SU-DHL-6 (cell line): ENCODE results near the gene TRAF4.
"Not testable (repeated sequence)": the region's sequence is repeated elsewhere in the genome, so short reads cannot be mapped to it uniquely, and the experiment has no call there.

Experiments
- H2AFZ ChIP-seq: fragments of 200-600 bp; sonication (generic); 2 replicates; pipeline ENCODE4 v1.6.1; 2014; ENCODE audit warnings: low read depth, mild to moderate bottlenecking, moderate library complexity, mixed read lengths, antibody characterized with exemption, low read length; ENCODE audit not compliant: severe bottlenecking
- H3F3A ChIP-seq: fragments of 200-600 bp; shearing (Covaris generic); 2 replicates; pipeline ENCODE4 v1.6.0; 2016; ENCODE audit warnings: antibody characterized with exemption, mild to moderate bottlenecking; ENCODE audit not compliant: insufficient read depth
- H3K27ac ChIP-seq: fragments of 200-600 bp; sonication (generic); 2 replicates; pipeline ENCODE4 v1.5.1; 2016; ENCODE audit warnings: low read depth, mild to moderate bottlenecking, low read length, moderate library complexity, mixed read lengths
- H3K27me3 ChIP-seq: fragments of 200-600 bp; sonication (generic), shearing (Covaris generic); 2 replicates; pipeline ENCODE4 v1.6.0; 2014; ENCODE audit warnings: mild to moderate bottlenecking, low read length
- H3K36me3 ChIP-seq: fragments of 200-600 bp; sonication (generic); 2 replicates; pipeline ENCODE4 v1.6.1; 2014; ENCODE audit warnings: mild to moderate bottlenecking, low read length, mixed read lengths
- H3K4me2 ChIP-seq: fragments of 300-600, 200-600 bp; shearing (Covaris generic), sonication (generic); 2 replicates; pipeline ENCODE4 v1.6.0; 2014; ENCODE audit warnings: low read length, low read depth, mild to moderate bottlenecking; ENCODE audit not compliant: poor library complexity, severe bottlenecking
- H3K4me3 ChIP-seq: fragments of 200-600 bp; sonication (generic); 2 replicates; pipeline ENCODE4 v1.5.1; 2014; ENCODE audit warnings: antibody characterized with exemption, low read length, mild to moderate bottlenecking, mixed read lengths; ENCODE audit not compliant: insufficient read depth, poor library complexity, severe bottlenecking
- H3K79me2 ChIP-seq: fragments of 200-600 bp; sonication (generic); 2 replicates; pipeline ENCODE4 v1.6.1; 2014; ENCODE audit warnings: mild to moderate bottlenecking, low read length, moderate library complexity; ENCODE audit not compliant: insufficient read depth
- H3K9ac ChIP-seq: fragments of 200-600 bp; sonication (generic); 2 replicates; pipeline ENCODE4 v1.7.0; 2014; ENCODE audit warnings: mild to moderate bottlenecking, low read length
- H3K9me2 ChIP-seq: fragments of 200-600 bp; sonication (generic); replicated peaks from 2 replicates; pipeline ENCODE4 v1.6.1; 2014; ENCODE audit warnings: low read length; ENCODE audit not compliant: insufficient read depth
- H3K9me3 ChIP-seq: fragments of 200-600 bp; sonication (generic); 2 replicates; pipeline ENCODE4 v1.6.1; 2014; ENCODE audit warnings: low read length, mixed read lengths; ENCODE audit not compliant: insufficient read depth
- H4K20me1 ChIP-seq: fragments of 200-600 bp; sonication (generic); 2 replicates; pipeline ENCODE4 v1.6.1; 2014; ENCODE audit warnings: low read depth, mild to moderate bottlenecking, antibody characterized with exemption, low read length, moderate library complexity, mixed read lengths
- CTCF ChIP-seq: fragments of 200-600 bp; sonication (generic); IDR thresholded peaks from one replicate; pipeline ENCODE4 v1.5.1; 2017; ENCODE audit warnings: antibody characterized with exemption, mild to moderate bottlenecking, low read length, moderate library complexity; ENCODE audit not compliant: insufficient read depth, poor library complexity, severe bottlenecking
- EZH2phosphoT487 ChIP-seq: fragments of 200-600 bp; sonication (generic), shearing (Covaris generic); conservative IDR thresholded peaks from 2 replicates; pipeline ENCODE4 v1.6.1; 2018; ENCODE audit warnings: mild to moderate bottlenecking, antibody characterized with exemption, low read length, moderate library complexity, mixed read lengths

TRAF4 gene

GRCh38 chr17:28719021-28719433, 24.8 kb upstream of the TRAF4 start:
- Histone ChIP-seq H3K4me2 (peak overlapping the region; percentile 97), H3K9ac (peak overlapping the region; percentile 96), H4K20me1 (0 out of 2 replicates have a peak, but pooled peaks cover 4% of the 10 kb centered on the region), H3K79me2 (peaks cover 34% of the 10 kb centered on the region), H3K36me3 (peaks cover 23% of the 10 kb centered on the region), H2AFZ (peak overlapping the region; percentile 69), H3F3A (peaks cover 39% of the 10 kb centered on the region), H3K27ac (peak overlapping the region; percentile 100; the same call in 1 of the 2 replicates), H3K27me3 (no peaks in the 10 kb centered on the region), H3K9me3 (no peaks in the 10 kb centered on the region), H3K4me3 (peak overlapping the region; percentile 77), H3K9me2 (no peaks in the 10 kb centered on the region)
- TF ChIP-seq EZH2phosphoT487 (no peak), CTCF (no peak)

- Histone ChIP-seq H3K4me3 (peak overlapping the region; percentile 77), H4K20me1 (0 out of 2 replicates have a peak, but pooled peaks cover 4% of the 10 kb centered on the region), H3K9me2 (no peaks in the 10 kb centered on the region), H3K27me3 (no peaks in the 10 kb centered on the region), H3K4me2 (peak overlapping the region; percentile 97), H3K36me3 (peaks cover 23% of the 10 kb centered on the region), H3F3A (peaks cover 53% of the 10 kb centered on the region), H3K9ac (peak overlapping the region; percentile 96), H3K79me2 (peaks cover 39% of the 10 kb centered on the region), H3K27ac (peak overlapping the region; percentile 100), H2AFZ (no peak overlapping the region), H3K9me3 (no peaks in the 10 kb centered on the region)
- no peak for TF ChIP-seq CTCF
- no peak for TF ChIP-seq EZH2phosphoT487
Measured at GRCh38 chr17:28720247-28720996, 23.4 kb upstream of the TRAF4 start.

GRCh38 chr17:28720997-28721329, 22.8 kb upstream of the TRAF4 start:
- not testable (repeated sequence) for H3K9me3 ChIP-seq, H3K27me3 ChIP-seq, H3K9me2 ChIP-seq, H4K20me1 ChIP-seq, H2AFZ ChIP-seq
- peak overlapping the region; percentile 97 for H3K4me2 ChIP-seq
- peak overlapping the region; percentile 96 for H3K9ac ChIP-seq
- peaks cover 55% of the 10 kb centered on the region for H3F3A ChIP-seq
- H3K79me2 ChIP-seq = peaks cover 42% of the 10 kb centered on the region
- H3K27ac ChIP-seq = peak overlapping the region; percentile 100
- peaks cover 23% of the 10 kb centered on the region for H3K36me3 ChIP-seq
- peak overlapping the region; percentile 77 for H3K4me3 ChIP-seq
